PC-3 (cell line): ENCODE measurements around the gene IL1R1. TPM values are rescaled to one million over a fixed set of nuclear protein-coding genes. Genes with fewer than 3 reads are reported as not detected.
A peak's percentile ranks its signal among the peaks of the same experiment; 100 is the strongest.
"Not testable (repeated sequence)": the region's sequence is repeated elsewhere in the genome, so short reads cannot be mapped to it uniquely, and the experiment has no call there.

Source experiments
- ATAC-seq: fragments of 200-7000 bp; cut with Tn5 transposase; 2 replicates; pipeline ENCODE4 v1.9.1; 2020; ENCODE audit warnings: mild to moderate bottlenecking, moderate library complexity
- BruUV-seq: library from RNA; stranded (reverse); fragments of 400-500 nt; replicated peaks from 2 replicates; lab custom pipeline; 2021; lab: Mats Ljungman, UMichigan
- CTCF ChIA-PET: fragments of 300-600 bp; sonication (Branson Sonifier 250); formaldehyde crosslinking; loops from one replicate; lab custom pipeline; 2022; ENCODE audit warnings: antibody characterized with exemption; lab: Charles Lee
- POLR2A ChIA-PET: fragments of 300-600 bp; sonication (Branson Sonifier 250); formaldehyde crosslinking; loops from one replicate; lab custom pipeline; 2022; ENCODE audit warnings: antibody characterized with exemption; ENCODE audit not compliant: unreplicated experiment; lab: Charles Lee
- DNase-seq: peaks from one replicate; pipeline ENCODE4 v3.0.0-alpha.2; 2015
- H2AFZ ChIP-seq: fragments of 300-600 bp; sonication (generic); 2 replicates; pipeline ENCODE4 v1.6.0; 2016; ENCODE audit warnings: antibody characterized with exemption, low read length
- H3F3A ChIP-seq: fragments of 300-600 bp; sonication (generic); one replicate; pipeline ENCODE4 v1.6.0; 2017; ENCODE audit warnings: antibody characterized with exemption, low read length, control low read depth, mild to moderate bottlenecking; ENCODE audit not compliant: unreplicated experiment
- H3K27ac ChIP-seq: fragments of 300-600 bp; sonication (generic); 2 replicates; pipeline ENCODE4 v1.5.1; 2016; ENCODE audit warnings: mild to moderate bottlenecking, low read length
- H3K27me3 ChIP-seq: fragments of 300-600 bp; sonication (generic); 2 replicates; pipeline ENCODE4 v1.6.1; 2016; ENCODE audit warnings: low read length, mixed read lengths
- H3K36me3 ChIP-seq: fragments of 300-600 bp; sonication (generic); 2 replicates; pipeline ENCODE4 v1.6.1; 2016; ENCODE audit warnings: low read depth, mixed run types, low read length, mixed read lengths
- H3K4me1 ChIP-seq: fragments of 300-600 bp; sonication (generic); 2 replicates; pipeline ENCODE4 v1.5.1; 2016; ENCODE audit warnings: low read length; ENCODE audit not compliant: insufficient read depth
- H3K4me2 ChIP-seq: fragments of 300-600 bp; sonication (generic); 2 replicates; pipeline ENCODE4 v1.6.0; 2016; ENCODE audit warnings: low read length
- H3K4me3 ChIP-seq: fragments of 300-600 bp; sonication (generic); 2 replicates; pipeline ENCODE4 v1.5.1; 2016; ENCODE audit warnings: mild to moderate bottlenecking, low read length, mixed read lengths
- H3K79me2 ChIP-seq: fragments of 300-600 bp; sonication (generic); 2 replicates; pipeline ENCODE4 v1.6.1; 2017; ENCODE audit warnings: low read length, mixed read lengths
- H3K9ac ChIP-seq: fragments of 300-600 bp; sonication (generic); 2 replicates; pipeline ENCODE4 v1.6.0; 2016; ENCODE audit warnings: mild to moderate bottlenecking, low read length
- H3K9me2 ChIP-seq: fragments of 300-600 bp; sonication (generic); replicated peaks from 2 replicates; pipeline ENCODE4 v1.6.1; 2016; ENCODE audit warnings: mixed run types, low read length, mixed read lengths
- H3K9me3 ChIP-seq: fragments of 300-600 bp; sonication (generic); 2 replicates; pipeline ENCODE4 v1.6.1; 2016; ENCODE audit warnings: low read length, mixed read lengths
- H4K20me1 ChIP-seq: fragments of 300-600 bp; sonication (generic); 2 replicates; pipeline ENCODE4 v1.6.1; 2016; ENCODE audit warnings: low read length, mixed read lengths
- CTCF ChIP-seq: fragments of 300-600 bp; sonication (generic); conservative IDR thresholded peaks from 2 replicates; pipeline ENCODE4 v1.5.1; 2017; ENCODE audit warnings: antibody characterized with exemption, low read depth, mild to moderate bottlenecking, low read length
- EZH2 ChIP-seq: fragments of 300-600 bp; sonication (generic); IDR thresholded peaks from one replicate; pipeline ENCODE4 v1.6.1; 2017; ENCODE audit warnings: antibody characterized with exemption, mild to moderate bottlenecking, low read length; ENCODE audit not compliant: unreplicated experiment
- EZH2phosphoT487 ChIP-seq: fragments of 300-600 bp; sonication (generic); IDR thresholded peaks from 2 replicates; pipeline ENCODE4 v1.6.1; 2018; ENCODE audit warnings: mild to moderate bottlenecking, antibody characterized with exemption, low read length, borderline replicate concordance
- intact Hi-C: fragments of 100-400 bp; cut with micrococcal nuclease; formaldehyde crosslinking; loops from 2 replicates; pipeline ENCODE4 v1.9.0; 2023
- total RNA-seq: library from RNA; depleted of rRNA; stranded (reverse); fragments of >200 nt; gene quantifications from 2 replicates; pipeline ENCODE4 v1.2.3, GENCODE V29; 2014

IL1R1 gene
- total RNA-seq, 1 experiment from 2014 or later: 0.69 TPM

GRCh38 chr2:102122909-102123308, 19.6 kb upstream of the IL1R1 start:
- H4K20me1 ChIP-seq: no peaks in the 10 kb centered on the region
- intact Hi-C loops: no loop called here
- H3F3A ChIP-seq: no peaks in the 10 kb centered on the region
- ChIA-PET CTCF (no interaction called here), POLR2A (no interaction called here)
- no peak overlapping the region for H3K4me2 ChIP-seq
- H3K9ac ChIP-seq: no peak overlapping the region
- H3K27ac ChIP-seq: no peak overlapping the region
- H3K27me3 ChIP-seq: no peaks in the 10 kb centered on the region
- no peak for TF ChIP-seq CTCF
- TF ChIP-seq EZH2: no peak
- TF ChIP-seq EZH2phosphoT487: no peak
- H2AFZ ChIP-seq: no peak overlapping the region
- no peaks in the 10 kb centered on the region for H3K36me3 ChIP-seq
- H3K4me1 ChIP-seq: peaks cover 18% of the 10 kb centered on the region
- BruUV-seq: no TSS peak
- no peak overlapping the region for H3K4me3 ChIP-seq
- no peaks in the 10 kb centered on the region for H3K79me2 ChIP-seq
- H3K9me3 ChIP-seq: no peaks in the 10 kb centered on the region
- H3K9me2 ChIP-seq: no peaks in the 10 kb centered on the region
- ATAC-seq (no peak; the same call in 1 of the 2 replicates), DNase-seq (peak; percentile 22)

GRCh38 chr2:102124421-102124820, 18.1 kb upstream of the IL1R1 start:
- H3K36me3 ChIP-seq, intact Hi-C loops, H3K79me2 ChIP-seq, H3K4me3 ChIP-seq, H4K20me1 ChIP-seq, ATAC-seq, DNase-seq, BruUV-seq, POLR2A ChIA-PET, H3K9me2 ChIP-seq, H3K4me2 ChIP-seq, H3K9me3 ChIP-seq, CTCF ChIA-PET, H2AFZ ChIP-seq, H3K27me3 ChIP-seq, H3F3A ChIP-seq, H3K27ac ChIP-seq, H3K9ac ChIP-seq: not testable (repeated sequence)
- H3K4me1 ChIP-seq: peaks cover 24% of the 10 kb centered on the region

- Histone ChIP-seq H3K27ac (no peak overlapping the region), H3K4me1 (peaks cover 24% of the 10 kb centered on the region), H3K4me2 (no peak overlapping the region), H3K9me3 (no peaks in the 10 kb centered on the region), H3K9me2 (0 out of 2 replicates have a peak, but pooled peaks cover 3% of the 10 kb centered on the region), H3K9ac (no peak overlapping the region), H3K79me2 (no peaks in the 10 kb centered on the region), H4K20me1 (no peaks in the 10 kb centered on the region), H3F3A (no peaks in the 10 kb centered on the region), H3K27me3 (no peaks in the 10 kb centered on the region), H2AFZ (no peak overlapping the region), H3K4me3 (no peak overlapping the region), H3K36me3 (no peaks in the 10 kb centered on the region)
- TF ChIP-seq EZH2 (no peak), EZH2phosphoT487 (no peak), CTCF (no peak)
- POLR2A ChIA-PET: no interaction called here
- no peak for ATAC-seq
- CTCF ChIA-PET: no interaction called here
- no TSS peak for BruUV-seq
- DNase-seq: no peak
- intact Hi-C loops: no loop called here
Observed at GRCh38 chr2:102126169-102126568, 16.4 kb upstream of the IL1R1 start.
